ENCODE data around the gene CDH5.
"Not testable (repeated sequence)": the region's sequence is repeated elsewhere in the genome, so short reads cannot be mapped to it uniquely, and the experiment has no call there.

The CDH5 gene

DNA sequence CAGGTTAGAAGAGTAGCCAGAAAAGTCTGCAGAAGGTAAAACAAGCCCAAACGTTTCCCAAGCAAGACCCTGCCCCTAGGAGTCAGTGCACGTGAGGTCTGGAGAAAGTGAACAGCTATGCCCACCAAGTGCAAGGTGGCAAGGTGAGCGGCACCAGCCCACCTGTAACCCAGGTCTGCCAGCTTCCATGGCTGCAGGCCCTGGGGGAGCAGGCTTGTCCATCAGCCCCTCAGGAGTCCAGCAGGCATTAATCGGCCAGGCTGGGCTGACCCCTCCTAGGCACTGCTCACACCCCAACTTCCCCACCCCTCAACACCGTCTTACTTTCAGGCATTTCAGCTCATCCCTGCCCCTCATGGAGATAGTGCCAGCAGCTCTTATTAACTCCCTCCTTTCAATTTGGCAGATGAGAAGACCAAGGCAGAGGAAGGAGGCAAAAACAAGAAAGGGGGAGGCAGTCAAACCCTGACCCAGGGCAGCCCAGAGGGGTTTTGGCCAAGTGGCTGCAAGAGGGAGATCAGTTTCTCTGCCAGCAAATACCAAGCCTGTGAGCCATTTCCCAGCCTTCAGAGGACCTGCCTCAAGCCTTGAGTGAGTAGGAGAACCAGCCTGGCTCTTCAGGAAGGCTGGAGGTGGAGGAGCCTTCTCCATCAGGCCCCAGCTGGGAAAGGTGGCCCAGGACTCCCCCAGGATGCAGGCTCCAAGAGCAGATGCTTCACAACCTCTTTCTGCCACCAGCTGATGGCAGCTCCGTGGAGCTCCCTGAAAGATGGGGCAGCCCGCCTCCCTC is 75.3 kb downstream of the CDH5 start:
- no peak for DNase-seq

DNA sequence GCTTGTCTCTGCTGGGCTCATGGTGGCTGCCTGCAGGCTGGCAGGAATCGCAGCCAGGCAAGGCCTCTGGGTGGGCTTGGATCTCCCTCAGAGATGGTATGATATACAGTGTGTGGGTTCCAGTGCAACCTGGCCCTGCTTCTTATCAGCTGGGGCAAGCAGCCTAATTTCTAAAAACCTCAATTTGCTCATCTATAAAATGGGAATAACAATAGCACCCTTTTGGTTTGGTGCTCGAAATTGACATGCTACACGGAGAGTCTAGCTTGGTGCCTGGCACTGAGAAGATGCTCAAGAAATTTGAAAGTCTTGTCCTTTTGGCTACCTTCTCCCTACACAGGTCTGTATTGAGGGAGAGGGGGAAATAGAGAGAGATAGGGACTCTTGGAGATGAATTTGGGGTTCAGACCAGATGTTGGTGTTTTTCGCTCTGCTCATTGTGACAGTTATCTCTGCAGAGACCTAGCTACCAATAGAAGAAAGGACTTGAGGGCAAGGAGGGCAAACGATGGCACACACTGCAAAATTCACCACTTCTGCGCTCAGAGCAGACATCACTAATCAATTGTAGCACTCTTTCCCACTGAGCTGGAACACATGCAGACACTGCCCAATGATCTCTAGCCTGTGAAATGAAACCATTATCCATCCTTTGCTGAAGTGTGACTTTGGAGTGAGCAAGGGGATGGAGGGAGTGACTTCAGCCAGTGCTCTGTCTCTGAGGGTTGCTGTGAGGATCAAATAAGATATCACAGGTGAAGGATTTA is 76.2 kb downstream of the CDH5 start:
- no peak for DNase-seq

DNA sequence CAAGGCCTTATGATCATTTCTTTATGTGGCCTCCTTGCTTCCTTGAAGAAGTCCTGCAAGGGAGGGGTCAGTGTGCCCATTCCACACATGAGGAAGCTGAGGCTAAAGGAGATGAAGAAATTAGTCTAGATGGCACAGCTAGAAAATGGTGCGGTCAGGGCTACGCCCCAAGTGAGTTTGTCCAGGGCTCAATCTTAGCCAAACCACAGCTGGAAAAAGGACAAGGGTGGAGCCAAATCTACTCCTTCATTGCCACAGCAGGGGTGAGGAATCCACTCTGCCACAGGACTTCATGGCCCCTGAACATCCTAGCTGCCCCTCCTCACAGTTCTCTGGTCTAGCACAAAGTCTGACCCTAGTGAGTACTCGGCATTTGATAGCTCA is 76.8 kb downstream of the CDH5 start:
- DNase-seq, result no peak

DNA sequence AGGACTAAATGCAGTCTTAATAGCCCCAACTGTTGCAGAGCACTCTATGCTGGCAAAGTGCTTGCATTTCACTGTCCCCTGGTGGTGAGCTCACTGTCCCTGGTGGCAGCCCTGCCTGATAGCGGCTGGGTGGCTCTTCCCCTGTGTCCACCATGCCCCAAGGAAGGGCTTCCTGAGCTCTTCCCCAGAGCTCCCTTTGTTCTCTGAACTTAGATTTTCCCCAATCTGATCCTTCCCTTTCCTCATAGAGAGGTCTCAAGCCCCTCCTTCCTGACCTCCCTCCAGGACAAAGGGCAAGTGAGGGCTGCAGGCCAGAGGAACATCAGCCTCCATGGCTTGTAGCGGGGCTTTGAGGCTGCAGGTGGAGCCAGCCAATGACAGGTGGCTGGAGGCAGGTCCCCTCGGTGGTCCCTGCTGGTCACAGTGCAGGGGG is 77.6 kb downstream of the CDH5 start:
- no peak for DNase-seq

DNA sequence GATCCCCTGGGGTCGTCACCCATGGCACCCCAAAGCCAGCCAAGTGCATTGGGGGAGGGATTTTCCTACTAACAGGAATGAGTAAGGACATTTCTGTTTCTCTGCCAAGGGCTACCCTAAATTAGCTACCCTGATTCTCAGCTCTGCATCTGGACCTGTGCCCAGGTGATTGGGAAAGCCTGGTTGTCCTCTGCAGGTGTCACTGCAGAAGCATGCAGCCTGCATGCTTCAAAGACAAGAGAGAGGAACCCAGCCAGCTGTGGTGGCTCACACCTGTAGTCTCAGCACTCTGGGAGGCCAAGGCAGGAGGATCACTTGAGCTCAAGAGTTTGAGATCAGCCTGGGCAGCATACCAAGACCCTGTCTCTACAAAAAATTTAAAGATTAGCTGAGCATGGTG is 80.2 kb downstream of the CDH5 start:
- DNase-seq, result no peak

DNA sequence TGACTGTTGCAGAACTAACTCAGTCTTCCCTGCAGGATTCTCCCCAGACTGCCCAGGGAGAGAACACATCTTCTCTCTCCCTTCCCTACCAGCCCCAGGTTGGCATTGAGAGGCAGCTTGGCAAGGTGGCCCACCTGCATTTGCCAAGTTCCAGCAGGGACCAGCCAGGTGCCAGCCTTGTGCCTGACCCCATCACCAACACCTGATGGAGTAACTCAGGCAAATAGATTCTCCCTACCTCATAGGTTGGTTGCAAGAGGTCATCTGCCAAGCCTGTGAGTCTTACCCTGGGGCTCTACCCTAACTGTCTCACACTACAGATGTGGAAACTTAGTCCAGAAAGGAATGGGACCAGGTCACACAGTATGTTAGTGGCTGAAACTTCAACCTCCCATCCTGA is 81.0 kb downstream of the CDH5 start:
- no peak for DNase-seq

DNA sequence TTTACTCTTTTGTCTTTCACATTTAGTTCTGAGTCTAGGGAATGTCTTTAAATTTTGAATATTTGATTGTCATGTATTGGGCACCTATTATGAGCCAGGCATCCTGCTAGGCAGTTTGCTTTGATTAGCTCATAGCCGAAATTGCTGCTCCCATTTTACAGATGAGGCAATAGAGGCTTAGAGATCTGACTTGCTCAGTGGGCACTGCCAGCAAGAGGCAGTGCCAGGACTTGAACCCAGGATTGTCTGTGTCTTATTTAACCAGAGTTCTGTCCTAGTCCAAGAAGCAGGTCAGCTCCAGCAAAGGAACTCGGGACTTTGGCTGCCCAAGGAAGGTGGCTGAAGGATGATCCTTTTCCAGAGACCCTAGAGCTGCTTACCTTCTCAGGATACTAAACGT is 85.1 kb downstream of the CDH5 start:
- DNase-seq, result no peak

DNA sequence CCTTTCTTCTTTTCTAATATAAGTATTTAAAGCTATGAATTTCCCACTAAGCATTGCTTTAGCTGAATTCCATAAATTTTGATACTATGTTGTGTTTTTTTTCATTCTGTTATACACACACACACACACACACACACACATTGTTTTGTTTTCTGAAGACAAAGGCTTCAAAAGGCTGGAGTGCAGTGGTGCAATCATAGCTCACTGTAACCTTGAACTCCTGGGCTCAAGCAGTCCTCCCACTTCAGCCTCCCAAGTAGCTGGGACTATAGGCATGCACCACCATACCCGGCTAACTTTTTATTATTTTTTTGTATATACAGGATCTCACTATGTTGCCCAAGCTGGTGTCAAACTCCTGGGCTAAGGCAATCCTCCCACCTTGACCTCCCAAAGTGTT is 86.7 kb downstream of the CDH5 start:
- DNase-seq, result not testable (repeated sequence)
